ENCODE measurements around the gene METTL22. TPM values are rescaled to one million over a fixed set of nuclear protein-coding genes. Genes with fewer than 3 reads are reported as not detected.

METTL22 gene
- total RNA-seq, 4 donors from 2014 or later: 21.9 to 37.9 (median 24.5) TPM

- no peak for TF ChIP-seq CTCF (IDR thresholded peaks at IDR 0.05; ENCODE audit: low read depth)
Observed at GRCh38 chr16:8673611-8674412, 52.3 kb downstream of the METTL22 start.

- no peak for TF ChIP-seq CTCF (IDR thresholded peaks at IDR 0.05; ENCODE audit: low read depth)
Observed at GRCh38 chr16:8674413-8675022, 53.0 kb downstream of the METTL22 start, which contains the start of gene ABAT. Gene ABAT (plus strand): TSS chr16:8674617. CDS start chr16:8735740, 61,123 bp downstream.

- no peak for TF ChIP-seq CTCF (IDR thresholded peaks at IDR 0.05; ENCODE audit: low read depth)
Observed at GRCh38 chr16:8675183-8676159, 54.0 kb downstream of the METTL22 start.

GRCh38 chr16:8676160-8676547 lies 54.7 kb downstream of the METTL22 start:
- no peak for TF ChIP-seq CTCF (IDR thresholded peaks at IDR 0.05; ENCODE audit: low read depth)

GRCh38 chr16:8676737-8677375 lies 55.4 kb downstream of the METTL22 start:
- TF ChIP-seq CTCF (IDR thresholded peaks at IDR 0.05; ENCODE audit: low read depth): no peak

- TF ChIP-seq CTCF (IDR thresholded peaks at IDR 0.05; ENCODE audit: low read depth): no peak
Observed at GRCh38 chr16:8677481-8677880, 56.0 kb downstream of the METTL22 start.
